Naive thymus-derived CD8-positive, alpha-beta T cell (primary cell): Measurements from ENCODE around the gene WDFY3. TPM values are rescaled to one million over a fixed set of nuclear protein-coding genes. Genes with fewer than 3 reads are reported as not detected.
"Not testable (repeated sequence)": the region's sequence is repeated elsewhere in the genome, so short reads cannot be mapped to it uniquely, and the experiment has no call there.

Experiments
- ATAC-seq, 2 donors: fragments of 150-1000 bp; cut with Tn5 transposase in 1 of 2; sonication (Bioruptor Pico), chemical (Tn5 transposase) in 1 of 2; 1 replicate in 1 of 2; 2 replicates in 1 of 2; pipeline ENCODE4 v1.10.0; 2021; ENCODE audit warnings: mild to moderate bottlenecking in 2 of 2, moderate library complexity in 2 of 2
- POLR2A ChIA-PET: fragments of 350-600 bp; sonication (Branson Sonifier 250); formaldehyde crosslinking; loops from one replicate; lab custom pipeline; 2021; ENCODE audit warnings: antibody characterized with exemption; lab: Charles Lee
- DNase-seq, 10 donors: peaks; one replicate each; pipeline versions ENCODE4 v3.0.0 to v3.0.0-alpha.2; 2020 to 2022
- H3K27ac Mint-ChIP-seq, 10 donors: one replicate each; pipeline ENCODE4 v1.8.0; 2020 to 2022; ENCODE audit warnings: mild to moderate bottlenecking in 10 of 10, mixed read lengths in 10 of 10, moderate library complexity in 4 of 10, inconsistent platforms in 1 of 10
- H3K27me3 Mint-ChIP-seq, 5 donors: one replicate each; pipeline ENCODE4 v1.8.0; 2021 to 2022; ENCODE audit warnings: mixed read lengths in 5 of 5
- H3K36me3 Mint-ChIP-seq, 3 donors: one replicate each; pipeline ENCODE4 v1.8.0; 2020 to 2022; ENCODE audit warnings: mixed read lengths in 3 of 3, mild to moderate bottlenecking in 2 of 3, inconsistent platforms in 1 of 3
- H3K4me1 Mint-ChIP-seq, 4 donors: one replicate each; pipeline ENCODE4 v1.8.0; 2021 to 2022; ENCODE audit warnings: mixed read lengths in 4 of 4
- H3K4me3 Mint-ChIP-seq, 10 donors: one replicate each; pipeline ENCODE4 v1.8.0; 2020 to 2022; ENCODE audit warnings: mild to moderate bottlenecking in 10 of 10, mixed read lengths in 10 of 10, moderate library complexity in 6 of 10, inconsistent platforms in 1 of 10
- H3K9me3 Mint-ChIP-seq, 9 donors: one replicate each; pipeline ENCODE4 v1.8.0; 2020 to 2022; ENCODE audit warnings: mixed read lengths in 9 of 9, mild to moderate bottlenecking in 3 of 9, inconsistent platforms in 1 of 9, moderate library complexity in 1 of 9
- polyA plus RNA-seq, 3 donors: library from polyadenylated mRNA; unstranded; fragments of 300-500 nt; fragmentation: Illumina TruSeq; gene quantifications; one replicate each; pipeline ENCODE4 v1.2.3, GENCODE V29; 2021
- total RNA-seq, 8 experiments: library from RNA in 2 of 8; stranded (reverse) in 2 of 8; gene quantifications; one replicate each; pipeline ENCODE4 v1.2.3 and lab custom pipeline; 2021 to 2026

WDFY3 gene
- total and polyA plus RNA-seq, 5 experiments from 2014 or later: 0.02 to 1.0 (median 0.70) TPM; not detected in 2

GRCh38 chr4:84678976-84679744 is 287.3 kb downstream of the WDFY3 start:
- Mint-ChIP-seq H3K27ac (no peak overlapping the region), H3K27me3 (peaks cover 0 to 2% (median 0%) of the 10 kb centered on the region in 5 donors), H3K4me3 (no peak overlapping the region), H3K4me1 (peaks cover 0 to 3% (median 1%) of the 10 kb centered on the region in 4 donors), H3K36me3 (no peaks in the 10 kb centered on the region), H3K9me3 (no peaks in the 10 kb centered on the region)
- POLR2A ChIA-PET: no interaction called here
- ATAC-seq (no peak), DNase-seq (no peak)

GRCh38 chr4:84677995-84678394 is 288.5 kb downstream of the WDFY3 start:
- DNase-seq (no peak), ATAC-seq (no peak)
- Mint-ChIP-seq H3K27me3 (no peaks in the 10 kb centered on the region), H3K4me3 (no peak overlapping the region), H3K36me3 (no peaks in the 10 kb centered on the region), H3K9me3 (no peaks in the 10 kb centered on the region), H3K27ac (no peak overlapping the region), H3K4me1 (peaks cover 0 to 3% (median 1%) of the 10 kb centered on the region in 4 donors)
- POLR2A ChIA-PET: no interaction called here

- H3K27me3 Mint-ChIP-seq: no peaks in the 10 kb centered on the region
- H3K9me3 Mint-ChIP-seq: no peaks in the 10 kb centered on the region
- H3K27ac Mint-ChIP-seq: no peak overlapping the region
- peaks cover 0 to 3% (median 1%) of the 10 kb centered on the region in 4 donors for H3K4me1 Mint-ChIP-seq
- H3K36me3 Mint-ChIP-seq: no peaks in the 10 kb centered on the region
- DNase-seq (no peak), ATAC-seq (no peak)
- POLR2A ChIA-PET: no interaction called here
- no peak overlapping the region for H3K4me3 Mint-ChIP-seq
Observed at GRCh38 chr4:84677093-84677492, 289.4 kb downstream of the WDFY3 start.

- no peaks in the 10 kb centered on the region for H3K27me3 Mint-ChIP-seq
- POLR2A ChIA-PET: no interaction called here
- no peaks in the 10 kb centered on the region for H3K36me3 Mint-ChIP-seq
- no peak for DNase-seq
- no peaks in the 10 kb centered on the region for H3K4me1 Mint-ChIP-seq
- ATAC-seq: no peak
- H3K9me3 Mint-ChIP-seq: no peaks in the 10 kb centered on the region
- no peak overlapping the region for H3K27ac Mint-ChIP-seq
- no peak overlapping the region for H3K4me3 Mint-ChIP-seq
Observed at GRCh38 chr4:84673475-84674240, 292.8 kb downstream of the WDFY3 start.

GRCh38 chr4:84672177-84672576 is 294.3 kb downstream of the WDFY3 start:
- POLR2A ChIA-PET: no interaction called here
- no peak overlapping the region for H3K27ac Mint-ChIP-seq
- H3K36me3 Mint-ChIP-seq: no peaks in the 10 kb centered on the region
- DNase-seq (no peak), ATAC-seq (no peak)
- no peaks in the 10 kb centered on the region for H3K4me1 Mint-ChIP-seq
- no peaks in the 10 kb centered on the region for H3K27me3 Mint-ChIP-seq
- no peaks in the 10 kb centered on the region for H3K9me3 Mint-ChIP-seq
- no peak overlapping the region for H3K4me3 Mint-ChIP-seq

- POLR2A ChIA-PET: no interaction called here
- H3K27me3 Mint-ChIP-seq: no peaks in the 10 kb centered on the region
- H3K4me1 Mint-ChIP-seq: no peaks in the 10 kb centered on the region
- H3K4me3 Mint-ChIP-seq: no peak overlapping the region
- peaks cover 0 to 6% (median 0%) of the 10 kb centered on the region in 9 donors for H3K9me3 Mint-ChIP-seq
- no peak for DNase-seq
- no peak overlapping the region for H3K27ac Mint-ChIP-seq
- no peak for ATAC-seq
- H3K36me3 Mint-ChIP-seq: no peaks in the 10 kb centered on the region
Observed at GRCh38 chr4:84669201-84669600, 297.3 kb downstream of the WDFY3 start.

- DNase-seq: no peak
- H3K27ac Mint-ChIP-seq: no peak overlapping the region
- POLR2A ChIA-PET: no interaction called here
- no peaks in the 10 kb centered on the region for H3K4me1 Mint-ChIP-seq
- no peak for ATAC-seq
- no peaks in the 10 kb centered on the region for H3K27me3 Mint-ChIP-seq
- peaks cover 0 to 6% (median 0%) of the 10 kb centered on the region in 9 donors for H3K9me3 Mint-ChIP-seq
- H3K36me3 Mint-ChIP-seq: no peaks in the 10 kb centered on the region
- H3K4me3 Mint-ChIP-seq: no peak overlapping the region
Observed at GRCh38 chr4:84666439-84666838, 300.1 kb downstream of the WDFY3 start.

GRCh38 chr4:84664767-84665166 is 301.7 kb downstream of the WDFY3 start:
- H3K9me3 Mint-ChIP-seq, ATAC-seq, DNase-seq, POLR2A ChIA-PET, H3K27me3 Mint-ChIP-seq, H3K36me3 Mint-ChIP-seq, H3K27ac Mint-ChIP-seq, H3K4me3 Mint-ChIP-seq, H3K4me1 Mint-ChIP-seq: not testable (repeated sequence)

- H3K27me3 Mint-ChIP-seq: peaks cover 1 to 19% (median 4%) of the 10 kb centered on the region in 5 donors
- no peak for ATAC-seq
Observed at GRCh38 chr4:84661191-84661939, 305.1 kb downstream of the WDFY3 start.

GRCh38 chr4:84660606-84661005 is 305.9 kb downstream of the WDFY3 start:
- Mint-ChIP-seq H3K27ac (no peak overlapping the region), H3K9me3 (peaks cover 4 to 18% (median 8%) of the 10 kb centered on the region in 9 donors), H3K4me1 (no peaks in the 10 kb centered on the region), H3K36me3 (peaks cover 0 to 7% (median 0%) of the 10 kb centered on the region in 3 donors), H3K4me3 (no peak overlapping the region), H3K27me3 (peaks cover 1 to 20% (median 5%) of the 10 kb centered on the region in 5 donors)
- no peak for DNase-seq
- ATAC-seq: no peak
- POLR2A ChIA-PET: no interaction called here

More at GRCh38 chr4:84661191-84661939, 305.1 kb downstream of the WDFY3 start:
- POLR2A ChIA-PET: no interaction called here
- DNase-seq: no peak
- Mint-ChIP-seq H3K4me1 (no peaks in the 10 kb centered on the region), H3K4me3 (no peak overlapping the region), H3K9me3 (peaks cover 4 to 15% (median 7%) of the 10 kb centered on the region in 9 donors), H3K27ac (no peak overlapping the region), H3K36me3 (peaks cover 0 to 5% (median 0%) of the 10 kb centered on the region in 3 donors)

GRCh38 chr4:84652478-84652877 is 314.0 kb downstream of the WDFY3 start:
- H3K27ac Mint-ChIP-seq: no peak overlapping the region
- no peak for DNase-seq
- POLR2A ChIA-PET: no interaction called here

GRCh38 chr4:84651499-84651898 is 315.0 kb downstream of the WDFY3 start:
- Mint-ChIP-seq H3K27ac (no peak overlapping the region), H3K4me1 (no peaks in the 10 kb centered on the region), H3K4me3 (no peak overlapping the region), H3K27me3 (peaks cover 1 to 19% (median 2%) of the 10 kb centered on the region in 5 donors), H3K9me3 (peaks cover 0 to 4% (median 2%) of the 10 kb centered on the region in 9 donors), H3K36me3 (peaks cover 2 to 11% (median 3%) of the 10 kb centered on the region in 3 donors)
- ATAC-seq (no peak), DNase-seq (no peak)
- POLR2A ChIA-PET: no interaction called here

More at GRCh38 chr4:84652478-84652877, 314.0 kb downstream of the WDFY3 start:
- Mint-ChIP-seq H3K36me3 (peaks cover 2 to 11% (median 7%) of the 10 kb centered on the region in 3 donors), H3K4me1 (no peaks in the 10 kb centered on the region), H3K4me3 (no peak overlapping the region), H3K27me3 (peaks cover 3 to 26% (median 5%) of the 10 kb centered on the region in 5 donors), H3K9me3 (peaks cover 0 to 12% (median 7%) of the 10 kb centered on the region in 9 donors)
- no peak for ATAC-seq
